Measurements from ENCODE around the gene JAML. TPM values are rescaled to one million over a fixed set of nuclear protein-coding genes. Genes with fewer than 3 reads are reported as not detected.

JAML gene
- total RNA-seq, 1 donor from 2014 or later = 1.5 TPM

GRCh38 chr11:118240999-118241763, 16.4 kb upstream of the JAML start:
- CTCF ChIA-PET = interaction anchor here (0.9 to 1.1 kb wide), 4 partner anchors 14 to 70 kb away, joined by 3 to 9 read pairs (median 4); no protein-coding TSS in a partner anchor
- Mint-ChIP-seq H3K4me3 (no peak overlapping the region), H3K4me1 (peaks cover 42% of the 10 kb centered on the region), H3K27me3 (peaks cover 3% of the 10 kb centered on the region), H3K9me3 (no peaks in the 10 kb centered on the region), H3K36me3 (ENCODE audit: low read depth) (peaks cover 17% of the 10 kb centered on the region), H3K27ac (peak overlapping the region; percentile 74)
- DNase-seq = no peak
- ATAC-seq (ENCODE audit: low read depth) = peak; percentile 93
- TF ChIP-seq CTCF (IDR thresholded peaks at IDR 0.05) = no peak
- intact Hi-C loops (cut with micrococcal nuclease) = loop anchor here (1.0 to 5.0 kb wide), 3 partner anchors 11 to 41 kb away; partner anchors contain the start of gene MPZL3
- POLR2A ChIA-PET = interaction anchor here (0.8 to 1.4 kb wide), 5 partner anchors 11 to 427 kb away, joined by 3 to 6 read pairs (median 6); partner anchors contain the start of gene MPZL3

GRCh38 chr11:118239509-118240205, 14.8 kb upstream of the JAML start:
- no peak overlapping the region for H3K27ac Mint-ChIP-seq
- no peak for DNase-seq
- ChIA-PET POLR2A (interaction anchor here (1.3 to 1.4 kb wide), 2 partner anchors 10 to 25 kb away, joined by 6 to 7 read pairs; no protein-coding TSS in a partner anchor), CTCF (interaction anchor here (1.0 to 1.3 kb wide), 2 partner anchors 13 to 23 kb away, joined by 4 read pairs; no protein-coding TSS in a partner anchor)
- H3K4me3 Mint-ChIP-seq = no peak overlapping the region
- peaks cover 29% of the 10 kb centered on the region for H3K4me1 Mint-ChIP-seq
- no peaks in the 10 kb centered on the region for H3K9me3 Mint-ChIP-seq
- ATAC-seq (ENCODE audit: low read depth) = no peak
- no peak for TF ChIP-seq CTCF (IDR thresholded peaks at IDR 0.05)
- H3K27me3 Mint-ChIP-seq = no peaks in the 10 kb centered on the region
- intact Hi-C loops (cut with micrococcal nuclease) = loop anchor here (5.0 kb wide), 1 partner anchor 43 kb away; no protein-coding TSS in a partner anchor
- H3K36me3 Mint-ChIP-seq (ENCODE audit: low read depth) = peaks cover 28% of the 10 kb centered on the region

- Mint-ChIP-seq H3K9me3 (no peaks in the 10 kb centered on the region), H3K4me1 (peaks cover 26% of the 10 kb centered on the region), H3K36me3 (ENCODE audit: low read depth) (peaks cover 34% of the 10 kb centered on the region), H3K27me3 (no peaks in the 10 kb centered on the region), H3K27ac (no peak overlapping the region), H3K4me3 (no peak overlapping the region)
- no peak for TF ChIP-seq CTCF (IDR thresholded peaks at IDR 0.05)
- CTCF ChIA-PET = interaction anchor here (1.0 to 1.3 kb wide), 2 partner anchors 12 to 23 kb away, joined by 4 read pairs; no protein-coding TSS in a partner anchor
- intact Hi-C loops (cut with micrococcal nuclease) = no loop called here
- ATAC-seq (ENCODE audit: low read depth) = no peak
- DNase-seq = no peak
- POLR2A ChIA-PET = interaction anchor here (1.3 kb wide), 1 partner anchor 9 kb away, joined by 7 read pairs; no protein-coding TSS in a partner anchor
These were observed 14.1 kb upstream of the JAML start for GRCh38 chr11:118238929-118239328.

- Mint-ChIP-seq H3K4me1 (peaks cover 26% of the 10 kb centered on the region), H3K4me3 (no peak overlapping the region), H3K9me3 (no peaks in the 10 kb centered on the region), H3K27ac (no peak overlapping the region), H3K36me3 (ENCODE audit: low read depth) (peaks cover 40% of the 10 kb centered on the region), H3K27me3 (no peaks in the 10 kb centered on the region)
- ChIA-PET CTCF (interaction anchor here (1.0 kb wide), 1 partner anchor 22 kb away, joined by 4 read pairs; no protein-coding TSS in a partner anchor), POLR2A (interaction anchor here (1.3 kb wide), 1 partner anchor 9 kb away, joined by 7 read pairs; no protein-coding TSS in a partner anchor)
- no peak for ATAC-seq (ENCODE audit: low read depth)
- DNase-seq = no peak
- intact Hi-C loops (cut with micrococcal nuclease) = no loop called here
- TF ChIP-seq CTCF (IDR thresholded peaks at IDR 0.05) = no peak
These were observed 13.6 kb upstream of the JAML start for GRCh38 chr11:118238421-118238820.
